Right lung (tissue), 5 donors: ENCODE data around the gene CDCP1. TPM values are rescaled to one million over a fixed set of nuclear protein-coding genes. Genes with fewer than 3 reads are reported as not detected.

Experiments
- DNase-seq, 2 donors: peaks; one replicate each; pipeline ENCODE4 v3.0.0-alpha.2; 2013
- polyA plus RNA-seq, 5 donors: library from polyadenylated mRNA; unstranded; fragments of 120-200 nt; gene quantifications; one replicate each; pipeline versions ENCODE4 v1.2.1 to v1.2.3, GENCODE V29; 2013; ENCODE audit warnings: inconsistent platforms in 1 of 5, low replicate concordance in 1 of 5; ENCODE audit not compliant: insufficient read length in 5 of 5, insufficient read depth in 1 of 5

CDCP1 gene
- polyA plus RNA-seq, 5 donors: 0.30 to 0.57 (median 0.42) TPM

- DNase-seq: no peak
These were observed 35.7 kb downstream of the CDCP1 start for GRCh38 chr3:45110509-45110833.

DNA sequence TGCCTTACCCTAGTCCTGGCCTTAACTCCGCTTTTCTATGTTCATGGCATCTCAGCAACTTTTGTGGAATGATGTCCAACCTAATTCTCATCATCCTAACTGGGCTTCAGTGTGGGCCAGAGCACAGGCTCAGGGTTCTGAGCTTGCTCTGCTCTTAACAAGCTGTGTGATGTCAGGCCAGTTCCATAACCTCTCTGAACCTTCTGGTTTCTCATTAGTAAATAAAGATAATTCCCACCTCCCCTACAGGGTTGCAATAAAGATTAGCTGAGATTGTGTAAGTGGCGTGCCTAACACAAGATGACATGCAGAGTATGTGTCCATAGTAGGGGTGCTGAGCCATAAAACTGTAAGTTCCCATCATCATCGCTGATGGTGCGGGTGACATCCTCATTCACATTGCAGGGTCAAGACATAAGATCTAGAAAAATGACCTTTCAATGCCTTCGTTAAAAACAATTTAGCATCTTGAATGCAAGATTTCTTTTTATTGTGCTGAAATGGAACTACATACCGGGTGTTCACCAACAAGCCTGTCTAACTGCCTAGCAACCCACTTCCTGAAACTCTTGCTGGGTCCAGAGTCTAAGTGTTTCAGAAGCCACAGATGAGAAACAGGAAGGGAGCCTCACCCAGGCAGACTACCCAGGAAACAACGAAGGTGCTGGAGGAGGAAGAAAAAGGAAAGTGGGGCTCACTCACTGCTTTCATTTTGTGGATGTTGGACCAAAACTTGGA lies 36.2 kb downstream of the CDCP1 start:
- DNase-seq: no peak

GRCh38 chr3:45106874-45107273 lies 39.3 kb downstream of the CDCP1 start:
- DNase-seq: no peak

- DNase-seq: no peak
These were observed 40.1 kb downstream of the CDCP1 start for GRCh38 chr3:45105855-45106671.

DNA sequence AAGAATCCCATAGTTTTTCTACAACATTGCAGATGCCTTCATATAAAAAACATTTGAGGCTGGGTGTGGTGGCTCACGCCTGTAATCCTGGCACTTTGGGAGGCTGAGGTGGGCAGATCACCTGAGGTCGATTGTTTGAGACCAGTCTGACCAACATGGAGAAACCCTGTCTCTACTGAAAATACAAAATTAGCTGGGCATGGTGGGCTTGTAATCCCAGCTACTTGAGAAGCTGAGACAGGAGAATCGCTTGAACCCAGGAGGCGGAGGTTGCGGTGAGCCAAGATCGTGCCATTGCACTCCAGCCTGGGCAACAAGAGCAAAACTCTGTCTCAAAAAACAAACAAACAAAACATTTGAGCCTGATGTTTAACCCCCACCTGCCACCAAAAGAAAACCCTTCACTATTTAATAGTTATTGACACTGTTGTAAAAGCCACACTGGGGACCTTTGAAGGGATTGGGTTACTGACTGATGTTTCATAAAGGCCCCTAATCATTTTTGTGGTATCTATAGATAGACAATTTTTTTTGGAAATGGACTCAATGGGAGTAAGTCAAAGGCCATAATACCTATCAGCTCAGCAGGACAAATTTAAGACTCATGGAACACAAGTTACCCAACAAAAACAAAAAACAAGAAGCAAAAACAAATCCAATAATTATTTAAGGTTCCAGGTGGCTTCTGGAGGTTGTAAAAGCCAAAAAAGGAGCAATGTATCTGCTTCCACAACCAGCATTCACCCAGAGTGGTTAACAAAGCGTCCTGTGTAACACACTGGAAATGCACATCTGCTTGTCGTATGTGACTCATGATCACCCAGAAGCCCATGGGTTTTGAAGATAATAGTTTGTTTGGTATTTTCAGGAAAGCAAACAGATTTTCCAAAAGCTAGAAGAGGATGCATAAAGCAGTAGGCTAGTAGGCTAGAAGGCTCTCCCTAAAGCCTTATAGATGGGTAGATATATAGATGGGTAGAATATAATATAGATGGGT lies 41.2 kb downstream of the CDCP1 start:
- no peak for DNase-seq

DNA sequence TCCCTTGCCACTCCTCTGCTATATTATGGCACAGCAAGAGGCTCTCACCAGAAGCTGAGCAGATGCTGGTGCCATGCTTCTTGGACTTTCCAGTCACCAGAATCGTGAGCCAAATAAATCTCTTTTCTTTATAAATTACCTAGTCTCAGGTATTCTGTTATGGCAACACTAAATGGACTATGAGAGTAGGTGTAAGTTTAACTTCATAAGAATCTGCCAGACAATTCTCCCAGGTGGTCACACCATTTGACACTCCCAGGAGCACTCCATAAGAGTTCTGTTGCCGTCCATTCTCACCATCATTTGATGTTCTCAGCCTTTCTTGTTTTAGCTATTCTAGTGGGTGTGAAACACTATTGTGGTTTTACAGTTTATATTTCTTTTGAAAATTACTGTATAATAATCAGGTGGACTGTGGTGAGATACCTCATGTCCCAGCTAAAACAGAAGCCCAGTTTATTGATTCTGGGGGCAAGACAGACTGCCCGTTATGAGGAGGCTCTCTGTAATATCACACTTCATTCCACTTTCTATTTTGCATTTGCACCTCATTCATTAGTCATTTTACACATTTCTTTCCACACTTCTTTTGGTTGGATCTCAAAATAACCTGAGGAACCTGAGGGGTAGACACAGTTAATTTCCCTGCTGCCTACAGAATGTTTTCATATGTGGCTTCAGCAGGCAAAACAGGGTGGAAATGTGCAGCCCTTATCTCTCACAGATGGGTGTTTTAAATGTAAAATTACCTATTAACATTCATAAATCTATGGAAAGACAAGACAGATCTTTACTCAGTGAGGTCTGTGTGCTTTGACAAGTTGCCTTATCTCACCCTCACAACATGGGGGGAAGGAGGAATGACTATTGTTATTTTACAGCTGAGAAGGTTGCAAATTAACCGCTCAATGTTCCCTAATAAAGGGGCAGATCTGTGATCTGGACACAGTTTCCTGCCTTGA lies 42.1 kb downstream of the CDCP1 start:
- DNase-seq: no peak

- DNase-seq: no peak
These were observed 42.8 kb downstream of the CDCP1 start for GRCh38 chr3:45103334-45103733.

- no peak for DNase-seq
These were observed 45.2 kb downstream of the CDCP1 start for GRCh38 chr3:45100981-45101407.

- DNase-seq: no peak
These were observed 47.9 kb downstream of the CDCP1 start for GRCh38 chr3:45098310-45098709.

- DNase-seq: no peak
These were observed 48.8 kb downstream of the CDCP1 start for GRCh38 chr3:45097296-45097883.

DNA sequence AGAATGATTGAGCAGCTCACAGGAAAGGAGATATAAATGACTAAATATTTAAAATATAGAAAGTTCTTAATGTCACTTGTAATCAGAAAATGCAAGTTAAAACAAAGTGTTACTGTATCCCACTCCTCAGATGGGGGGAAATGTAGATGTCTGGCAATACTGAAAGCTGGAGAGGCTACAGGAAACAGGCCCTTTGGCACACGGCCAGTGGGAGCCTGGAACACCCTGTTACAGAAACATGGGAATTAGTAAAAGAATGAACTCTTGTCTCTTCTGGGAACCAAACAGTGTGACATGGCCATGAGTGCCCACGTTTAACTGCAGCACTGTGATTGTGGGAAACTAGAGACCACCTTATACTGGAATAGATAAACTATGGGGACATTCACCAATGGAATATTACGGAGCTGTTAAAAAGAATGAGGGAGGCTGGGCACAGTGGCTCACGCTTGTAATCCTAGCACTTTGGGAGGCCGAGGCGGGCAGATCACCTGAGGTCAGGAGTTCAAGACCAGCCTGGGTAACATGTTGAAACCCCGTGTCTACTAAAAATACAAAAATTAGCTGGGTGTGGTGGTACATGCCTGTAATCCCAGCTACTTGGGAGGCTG lies 50.2 kb downstream of the CDCP1 start:
- DNase-seq: no peak

GRCh38 chr3:45093176-45093575 lies 53.0 kb downstream of the CDCP1 start:
- DNase-seq: no peak

DNA sequence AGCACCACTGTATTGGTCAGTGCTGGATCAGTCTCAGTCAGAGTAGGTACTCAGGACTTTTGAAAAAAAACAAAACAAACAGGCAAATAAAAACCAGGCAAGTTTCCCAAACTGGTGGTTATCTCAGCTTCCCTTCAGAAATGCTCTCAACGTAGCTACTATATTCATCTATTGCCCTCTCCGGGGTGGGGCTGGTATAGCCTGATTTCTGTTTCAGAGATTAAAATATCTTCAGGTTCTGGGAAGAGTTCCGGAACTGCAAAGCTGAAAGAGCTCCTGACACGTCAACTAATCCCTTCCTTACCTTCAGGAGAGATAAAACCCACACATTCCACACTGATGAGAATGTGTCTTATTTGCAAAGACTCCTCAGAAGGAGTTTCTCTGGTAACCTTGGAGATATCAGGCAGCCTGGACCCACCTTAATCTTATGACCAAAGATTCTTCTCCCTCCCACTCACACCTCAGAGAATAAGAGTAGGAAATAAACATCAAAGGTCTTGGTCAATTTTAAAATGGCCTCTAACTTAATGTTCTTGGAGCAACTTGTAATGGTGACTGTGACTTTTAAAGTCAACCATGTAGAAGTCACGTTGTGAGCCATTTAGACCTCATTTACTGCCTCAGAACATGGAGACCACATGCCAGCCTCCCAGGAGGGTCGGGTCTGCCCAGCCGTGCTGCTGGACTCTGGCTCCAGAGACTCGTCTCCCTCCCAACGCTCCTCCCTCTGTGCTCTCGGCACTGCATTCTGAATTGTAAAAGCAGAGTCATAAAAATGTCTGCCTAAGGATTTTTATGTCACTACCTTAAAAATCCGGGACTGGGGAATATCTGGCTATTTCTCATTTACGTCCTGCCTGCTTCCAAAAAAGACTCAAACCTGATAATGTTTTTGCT lies 53.8 kb downstream of the CDCP1 start:
- DNase-seq: no peak

DNA sequence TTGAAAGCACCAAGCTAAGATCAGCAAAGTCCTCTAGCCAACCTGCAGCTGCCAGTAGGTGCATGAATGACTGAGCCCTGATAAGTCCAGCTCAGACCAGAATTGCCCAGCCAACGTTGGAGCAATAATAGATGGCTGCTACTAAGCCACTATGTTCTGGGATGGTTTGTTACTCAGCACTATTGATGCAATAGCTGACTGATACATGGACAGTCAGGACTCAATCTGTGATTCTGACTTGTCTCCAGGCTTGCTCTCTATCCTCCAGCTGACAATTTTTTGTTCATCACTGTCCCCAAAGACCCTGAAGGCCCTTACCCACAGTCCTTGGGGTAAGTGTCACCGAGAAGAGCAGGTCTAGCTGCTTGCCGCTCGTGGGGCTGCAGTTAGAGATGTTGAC lies 55.3 kb downstream of the CDCP1 start:
- no peak for DNase-seq

GRCh38 chr3:45088543-45089358 lies 57.4 kb downstream of the CDCP1 start:
- peak in 1 of 2 donors; percentile 24 for DNase-seq

GRCh38 chr3:45087155-45087554 lies 59.0 kb downstream of the CDCP1 start:
- no peak for DNase-seq

GRCh38 chr3:45084820-45085816 lies 61.1 kb downstream of the CDCP1 start:
- no peak for DNase-seq
